ENCODE results near the gene KIAA1328. TPM values are rescaled to one million over a fixed set of nuclear protein-coding genes. Genes with fewer than 3 reads are reported as not detected.

KIAA1328 gene
- total and polyA plus RNA-seq, 4 donors = 0.95 to 7.4 (median 2.9) TPM

GRCh38 chr18:36888778-36889177 lies 59.9 kb downstream of the KIAA1328 start:
- H3K9ac ChIP-seq (ENCODE audit: low read depth in 1 of 2, low read length in 2 of 2) = no peak overlapping the region
- DNase-seq (ENCODE audit: low spot score) = no peak
- no peaks in the 10 kb centered on the region for H3K36me3 ChIP-seq (ENCODE audit: control insufficient read depth in 4 of 4, insufficient read depth in 3 of 4, low read depth in 1 of 4, low read length in 3 of 4)
- no peaks in the 10 kb centered on the region for H3K4me1 ChIP-seq (ENCODE audit: control insufficient read depth in 4 of 4, insufficient read depth in 4 of 4, low read length in 3 of 4)
- no peaks in the 10 kb centered on the region for H3K9me3 ChIP-seq (ENCODE audit: control insufficient read depth in 4 of 4, low read length in 3 of 4)
- no peaks in the 10 kb centered on the region for H3K27me3 ChIP-seq (ENCODE audit: control insufficient read depth in 4 of 4, insufficient read depth in 4 of 4, low read length in 3 of 4)
- no peak overlapping the region for H3K4me3 ChIP-seq (ENCODE audit: low read depth in 1 of 3, low read length in 3 of 3)
- TF ChIP-seq FOXA2 (IDR thresholded peaks at IDR 0.05) = no peak
- TF ChIP-seq, protein P1, sequence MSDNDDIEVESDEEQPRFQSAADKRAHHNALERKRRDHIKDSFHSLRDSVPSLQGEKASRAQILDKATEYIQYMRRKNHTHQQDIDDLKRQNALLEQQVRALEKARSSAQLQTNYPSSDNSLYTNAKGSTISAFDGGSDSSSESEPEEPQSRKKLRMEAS (IDR thresholded peaks at IDR 0.05) = no peak
- TF ChIP-seq EGR1 (IDR thresholded peaks at IDR 0.05; ENCODE audit: low read depth in 2 of 2) = no peak
- TF ChIP-seq, protein P2, sequence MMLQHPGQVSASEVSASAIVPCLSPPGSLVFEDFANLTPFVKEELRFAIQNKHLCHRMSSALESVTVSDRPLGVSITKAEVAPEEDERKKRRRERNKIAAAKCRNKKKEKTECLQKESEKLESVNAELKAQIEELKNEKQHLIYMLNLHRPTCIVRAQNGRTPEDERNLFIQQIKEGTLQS (IDR thresholded peaks at IDR 0.05) = no peak
- TF ChIP-seq, protein P3, sequence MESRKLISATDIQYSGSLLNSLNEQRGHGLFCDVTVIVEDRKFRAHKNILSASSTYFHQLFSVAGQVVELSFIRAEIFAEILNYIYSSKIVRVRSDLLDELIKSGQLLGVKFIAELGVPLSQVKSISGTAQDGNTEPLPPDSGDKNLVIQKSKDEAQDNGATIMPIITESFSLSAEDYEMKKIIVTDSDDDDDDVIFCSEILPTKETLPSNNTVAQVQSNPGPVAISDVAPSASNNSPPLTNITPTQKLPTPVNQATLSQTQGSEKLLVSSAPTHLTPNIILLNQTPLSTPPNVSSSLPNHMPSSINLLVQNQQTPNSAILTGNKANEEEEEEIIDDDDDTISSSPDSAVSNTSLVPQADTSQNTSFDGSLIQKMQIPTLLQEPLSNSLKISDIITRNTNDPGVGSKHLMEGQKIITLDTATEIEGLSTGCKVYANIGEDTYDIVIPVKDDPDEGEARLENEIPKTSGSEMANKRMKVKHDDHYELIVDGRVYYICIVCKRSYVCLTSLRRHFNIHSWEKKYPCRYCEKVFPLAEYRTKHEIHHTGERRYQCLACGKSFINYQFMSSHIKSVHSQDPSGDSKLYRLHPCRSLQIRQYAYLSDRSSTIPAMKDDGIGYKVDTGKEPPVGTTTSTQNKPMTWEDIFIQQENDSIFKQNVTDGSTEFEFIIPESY (IDR thresholded peaks at IDR 0.05) = no peak
- TF ChIP-seq NR2F2 (IDR thresholded peaks at IDR 0.05) = no peak
- no peak for TF ChIP-seq JUND (IDR thresholded peaks at IDR 0.05)
- TF ChIP-seq, protein P4, sequence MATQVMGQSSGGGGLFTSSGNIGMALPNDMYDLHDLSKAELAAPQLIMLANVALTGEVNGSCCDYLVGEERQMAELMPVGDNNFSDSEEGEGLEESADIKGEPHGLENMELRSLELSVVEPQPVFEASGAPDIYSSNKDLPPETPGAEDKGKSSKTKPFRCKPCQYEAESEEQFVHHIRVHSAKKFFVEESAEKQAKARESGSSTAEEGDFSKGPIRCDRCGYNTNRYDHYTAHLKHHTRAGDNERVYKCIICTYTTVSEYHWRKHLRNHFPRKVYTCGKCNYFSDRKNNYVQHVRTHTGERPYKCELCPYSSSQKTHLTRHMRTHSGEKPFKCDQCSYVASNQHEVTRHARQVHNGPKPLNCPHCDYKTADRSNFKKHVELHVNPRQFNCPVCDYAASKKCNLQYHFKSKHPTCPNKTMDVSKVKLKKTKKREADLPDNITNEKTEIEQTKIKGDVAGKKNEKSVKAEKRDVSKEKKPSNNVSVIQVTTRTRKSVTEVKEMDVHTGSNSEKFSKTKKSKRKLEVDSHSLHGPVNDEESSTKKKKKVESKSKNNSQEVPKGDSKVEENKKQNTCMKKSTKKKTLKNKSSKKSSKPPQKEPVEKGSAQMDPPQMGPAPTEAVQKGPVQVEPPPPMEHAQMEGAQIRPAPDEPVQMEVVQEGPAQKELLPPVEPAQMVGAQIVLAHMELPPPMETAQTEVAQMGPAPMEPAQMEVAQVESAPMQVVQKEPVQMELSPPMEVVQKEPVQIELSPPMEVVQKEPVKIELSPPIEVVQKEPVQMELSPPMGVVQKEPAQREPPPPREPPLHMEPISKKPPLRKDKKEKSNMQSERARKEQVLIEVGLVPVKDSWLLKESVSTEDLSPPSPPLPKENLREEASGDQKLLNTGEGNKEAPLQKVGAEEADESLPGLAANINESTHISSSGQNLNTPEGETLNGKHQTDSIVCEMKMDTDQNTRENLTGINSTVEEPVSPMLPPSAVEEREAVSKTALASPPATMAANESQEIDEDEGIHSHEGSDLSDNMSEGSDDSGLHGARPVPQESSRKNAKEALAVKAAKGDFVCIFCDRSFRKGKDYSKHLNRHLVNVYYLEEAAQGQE (IDR thresholded peaks at IDR 0.05) = no peak
- TF ChIP-seq TAF1 (conservative IDR thresholded peaks at IDR 0.05) = no peak
- no peak for TF ChIP-seq HNF4A (conservative IDR thresholded peaks at IDR 0.05)
- TF ChIP-seq FOXA1 (IDR thresholded peaks at IDR 0.05) = no peak
- no peak overlapping the region for H3K27ac ChIP-seq (ENCODE audit: low read depth in 1 of 2, low read length in 2 of 2)

DNA sequence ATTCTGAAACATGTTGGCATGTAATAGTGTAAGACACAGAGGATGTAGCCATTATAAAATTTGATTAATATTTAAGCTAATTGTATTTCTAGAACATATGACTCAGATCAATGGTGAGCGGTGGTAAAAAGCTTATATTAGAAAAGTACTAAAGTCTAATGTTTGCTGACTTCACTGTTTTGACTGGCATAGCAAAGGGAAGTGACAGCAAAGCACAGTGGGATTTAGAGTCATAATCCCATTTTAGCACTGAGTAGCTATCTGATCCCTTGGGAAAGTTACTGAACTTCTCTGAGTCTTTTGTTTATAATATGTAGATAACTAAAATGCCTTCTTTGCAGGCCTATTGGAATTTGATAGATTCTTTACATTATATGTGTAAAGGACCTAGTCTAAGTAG lies 60.4 kb downstream of the KIAA1328 start:
- WGBS = 78% methylated on average over 1 of the region's 1 CpG
- Histone ChIP-seq H3K27me3 (ENCODE audit: control insufficient read depth in 4 of 4, insufficient read depth in 4 of 4, low read length in 3 of 4) (no peaks in the 10 kb centered on the region), H3K4me1 (ENCODE audit: control insufficient read depth in 4 of 4, insufficient read depth in 4 of 4, low read length in 3 of 4) (no peaks in the 10 kb centered on the region), H3K27ac (ENCODE audit: low read depth in 1 of 2, low read length in 2 of 2) (no peak overlapping the region), H3K9ac (ENCODE audit: low read depth in 1 of 2, low read length in 2 of 2) (no peak overlapping the region), H3K4me3 (ENCODE audit: low read depth in 1 of 3, low read length in 3 of 3) (no peak overlapping the region), H3K9me3 (ENCODE audit: control insufficient read depth in 4 of 4, low read length in 3 of 4) (no peaks in the 10 kb centered on the region), H3K36me3 (ENCODE audit: control insufficient read depth in 4 of 4, insufficient read depth in 3 of 4, low read depth in 1 of 4, low read length in 3 of 4) (no peaks in the 10 kb centered on the region)
- no peak for DNase-seq (ENCODE audit: low spot score)
- TF ChIP-seq, protein P3 (IDR thresholded peaks at IDR 0.05) = no peak
- TF ChIP-seq RXRA (IDR thresholded peaks at IDR 0.05) (no peak), HNF4G (IDR thresholded peaks at IDR 0.05) (no peak)
